ENCODE measurements around the gene RNF135.
"Not testable (repeated sequence)": the region's sequence is repeated elsewhere in the genome, so short reads cannot be mapped to it uniquely, and the experiment has no call there.

RNF135 gene, protein sequence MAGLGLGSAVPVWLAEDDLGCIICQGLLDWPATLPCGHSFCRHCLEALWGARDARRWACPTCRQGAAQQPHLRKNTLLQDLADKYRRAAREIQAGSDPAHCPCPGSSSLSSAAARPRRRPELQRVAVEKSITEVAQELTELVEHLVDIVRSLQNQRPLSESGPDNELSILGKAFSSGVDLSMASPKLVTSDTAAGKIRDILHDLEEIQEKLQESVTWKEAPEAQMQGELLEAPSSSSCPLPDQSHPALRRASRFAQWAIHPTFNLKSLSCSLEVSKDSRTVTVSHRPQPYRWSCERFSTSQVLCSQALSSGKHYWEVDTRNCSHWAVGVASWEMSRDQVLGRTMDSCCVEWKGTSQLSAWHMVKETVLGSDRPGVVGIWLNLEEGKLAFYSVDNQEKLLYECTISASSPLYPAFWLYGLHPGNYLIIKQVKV

DNA sequence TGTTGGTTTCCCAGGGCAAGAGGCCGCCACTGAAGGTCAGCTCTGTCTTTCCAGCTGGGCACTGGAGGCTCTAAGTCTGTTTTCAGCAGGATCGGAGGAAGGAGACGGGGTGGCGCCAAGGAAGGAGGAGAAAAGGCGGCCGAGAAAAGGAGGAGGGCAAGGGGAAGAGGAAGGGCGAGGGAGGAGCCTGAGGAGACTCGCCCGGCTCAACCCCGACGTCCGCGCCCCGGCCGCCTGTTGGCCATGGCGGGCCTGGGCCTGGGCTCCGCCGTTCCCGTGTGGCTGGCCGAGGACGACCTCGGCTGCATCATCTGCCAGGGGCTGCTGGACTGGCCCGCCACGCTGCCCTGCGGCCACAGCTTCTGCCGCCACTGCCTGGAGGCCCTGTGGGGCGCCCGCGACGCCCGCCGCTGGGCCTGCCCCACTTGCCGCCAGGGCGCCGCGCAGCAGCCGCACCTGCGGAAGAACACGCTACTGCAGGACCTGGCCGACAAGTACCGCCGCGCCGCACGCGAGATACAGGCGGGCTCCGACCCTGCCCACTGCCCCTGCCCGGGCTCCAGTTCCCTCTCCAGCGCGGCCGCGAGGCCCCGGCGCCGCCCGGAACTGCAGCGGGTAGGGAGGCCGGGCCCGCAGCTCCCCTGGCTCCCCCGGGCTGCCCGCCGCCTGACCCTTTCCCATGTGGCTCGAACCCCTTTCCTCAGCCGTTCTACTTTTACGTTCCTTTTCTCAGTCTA lies at the start of gene RNF135:
Gene RNF135 (plus strand): TSS at position 209 of the 737 bp plus-strand sequence. CDS start 35 bp downstream, at position 244.
- DNase-seq = peak; percentile 50

DNA sequence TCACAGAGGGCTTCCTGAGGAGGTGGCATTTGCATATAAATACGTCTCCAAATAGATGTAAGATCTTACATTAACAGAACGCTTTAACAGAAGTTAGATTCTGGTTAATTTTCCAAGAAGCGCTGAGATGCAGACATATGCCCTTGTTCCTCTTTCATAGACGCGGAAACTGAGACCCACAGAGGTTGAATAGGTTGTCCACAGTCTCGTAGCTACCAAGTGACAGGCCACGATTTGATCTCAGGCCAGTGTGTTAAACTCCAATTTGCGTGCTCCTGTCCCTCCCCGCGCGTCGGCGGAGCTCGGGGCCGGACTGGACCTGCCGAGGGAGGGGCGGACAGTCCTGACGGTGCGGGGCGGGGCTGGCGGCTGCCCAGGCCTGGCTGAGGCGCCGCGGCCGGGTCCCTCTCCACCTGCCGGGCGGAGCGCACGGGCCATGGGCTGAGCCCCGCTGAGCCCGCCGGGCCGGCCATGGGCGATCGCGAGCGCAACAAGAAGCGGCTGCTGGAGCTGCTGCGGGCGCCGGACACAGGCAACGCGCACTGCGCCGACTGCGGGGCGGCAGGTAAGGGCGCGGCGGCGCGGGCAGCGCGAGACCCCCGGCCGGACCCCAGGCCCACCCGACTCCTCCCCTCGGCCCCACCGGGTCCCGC lies 49.2 kb upstream of the RNF135 start, which contains the start of gene ADAP2:
Gene ADAP2 (plus strand): TSS at position 402 of the 653 bp plus-strand sequence. CDS start 70 bp downstream, at position 472.
- no peak for DNase-seq

DNA sequence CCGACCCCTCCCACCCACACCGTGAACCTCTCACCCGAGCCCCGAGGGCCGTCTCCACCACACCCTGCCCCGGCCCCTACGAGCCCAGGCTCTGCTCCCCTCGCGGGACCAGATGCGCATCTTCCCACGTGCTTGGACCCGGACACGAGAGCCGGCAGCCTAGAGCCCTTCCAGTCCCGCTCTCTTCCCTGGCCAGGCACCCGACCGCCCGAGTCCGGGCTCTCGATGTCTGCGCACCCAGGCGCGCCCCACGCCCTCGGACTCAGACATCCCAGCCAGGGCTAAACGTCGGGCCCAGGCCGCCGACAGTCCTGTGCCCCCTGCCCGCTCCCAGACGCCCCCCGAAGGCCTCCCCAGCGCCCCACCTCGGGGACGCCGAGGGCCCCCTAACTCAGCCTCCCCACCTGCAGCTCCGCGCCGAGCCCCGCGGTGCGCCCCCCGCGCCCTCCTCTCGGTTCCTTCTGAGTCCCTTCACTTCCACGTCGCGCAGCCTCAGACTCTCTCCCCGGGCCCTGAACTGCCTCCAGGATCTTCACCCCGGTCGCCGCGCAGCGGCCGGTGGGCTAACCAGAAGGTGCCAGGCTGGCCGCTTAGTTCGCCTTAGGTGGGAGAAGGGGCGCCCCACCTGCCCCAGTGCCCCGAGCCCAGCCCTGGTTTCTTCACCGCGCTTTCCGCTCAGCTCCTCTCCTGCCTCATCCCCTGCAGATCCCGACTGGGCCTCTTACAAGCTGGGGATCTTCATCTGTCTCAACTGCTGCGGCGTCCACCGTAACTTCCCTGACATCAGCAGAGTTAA lies 48.4 kb upstream of the RNF135 start:
- DNase-seq = no peak

DNA sequence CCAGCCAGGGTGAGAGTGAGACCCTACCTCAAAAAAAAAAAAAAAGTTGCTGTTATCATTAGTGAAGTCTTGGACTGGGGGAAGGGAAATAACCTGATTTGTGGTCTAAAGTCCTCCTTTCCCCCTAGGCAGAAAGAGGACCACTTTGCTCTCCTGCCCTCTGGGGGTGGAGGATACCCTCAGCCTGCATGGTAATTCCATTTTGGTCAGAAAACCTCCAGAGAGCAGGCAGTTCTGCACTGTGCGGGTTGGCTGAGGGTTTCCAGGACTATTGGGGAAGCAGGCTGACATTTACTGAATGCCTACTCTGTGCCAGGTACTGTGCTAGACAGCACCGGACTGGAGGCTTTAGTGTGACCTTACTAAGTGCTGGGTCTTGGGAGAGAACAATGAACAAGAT lies 46.5 kb upstream of the RNF135 start:
- DNase-seq = no peak

DNA sequence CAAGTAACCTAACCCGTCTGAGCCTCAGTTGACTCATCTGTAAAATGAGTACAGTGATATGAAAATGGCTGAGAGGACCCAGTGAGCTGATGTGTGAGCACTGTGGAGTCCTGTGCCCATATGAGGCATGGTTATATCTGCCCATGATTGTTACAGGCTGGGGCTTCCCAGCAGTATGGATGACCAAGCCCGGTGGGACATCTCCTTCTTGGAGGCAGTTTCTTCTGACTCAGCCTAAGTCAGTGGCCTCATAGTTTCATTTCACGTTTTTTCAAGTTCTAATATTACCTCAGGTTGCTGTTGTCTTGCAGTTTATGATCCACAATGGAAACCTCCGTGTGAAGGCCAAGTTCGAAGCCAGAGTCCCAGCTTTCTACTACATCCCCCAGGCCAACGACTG lies 44.3 kb upstream of the RNF135 start:
- DNase-seq = no peak

DNA sequence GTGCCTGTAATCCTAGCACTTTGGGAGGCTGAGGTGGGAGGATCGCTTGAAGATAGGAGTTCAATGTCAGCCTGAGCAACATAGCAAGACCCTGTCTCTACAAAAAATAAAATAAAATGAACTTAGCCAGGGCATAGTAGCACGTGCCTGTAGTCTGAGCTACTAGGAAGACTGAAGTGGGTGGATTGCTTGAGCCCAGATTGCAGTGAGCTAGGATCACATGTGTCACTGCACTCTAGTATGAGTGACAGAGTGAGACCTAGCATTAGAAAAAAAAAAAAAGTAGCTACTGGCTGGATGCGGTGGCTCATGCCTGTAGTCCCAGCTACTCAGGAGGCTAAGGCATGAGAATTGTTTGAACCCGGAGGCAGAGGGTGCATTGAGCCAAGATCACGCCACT lies 43.1 kb upstream of the RNF135 start:
- DNase-seq = no peak

DNA sequence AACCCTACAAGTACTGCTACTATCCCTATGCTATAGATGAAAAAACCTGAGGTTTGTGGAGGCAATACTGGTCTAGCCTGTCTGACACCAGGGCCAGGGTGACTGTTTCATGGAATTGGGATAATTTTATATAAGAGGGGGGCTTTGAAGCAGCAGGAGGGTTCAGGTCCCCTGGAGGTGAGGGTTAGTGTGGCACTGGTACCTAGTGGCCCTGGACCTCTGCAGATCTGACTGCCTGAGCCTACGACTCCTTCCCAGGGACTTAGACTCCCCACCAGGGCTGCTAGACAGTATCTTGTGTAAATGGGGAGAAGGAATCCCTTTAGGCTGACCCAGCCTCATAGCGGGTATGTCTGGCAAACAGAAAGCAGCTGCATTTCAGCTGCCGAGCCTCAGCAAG lies 42.3 kb upstream of the RNF135 start:
- DNase-seq = no peak

DNA sequence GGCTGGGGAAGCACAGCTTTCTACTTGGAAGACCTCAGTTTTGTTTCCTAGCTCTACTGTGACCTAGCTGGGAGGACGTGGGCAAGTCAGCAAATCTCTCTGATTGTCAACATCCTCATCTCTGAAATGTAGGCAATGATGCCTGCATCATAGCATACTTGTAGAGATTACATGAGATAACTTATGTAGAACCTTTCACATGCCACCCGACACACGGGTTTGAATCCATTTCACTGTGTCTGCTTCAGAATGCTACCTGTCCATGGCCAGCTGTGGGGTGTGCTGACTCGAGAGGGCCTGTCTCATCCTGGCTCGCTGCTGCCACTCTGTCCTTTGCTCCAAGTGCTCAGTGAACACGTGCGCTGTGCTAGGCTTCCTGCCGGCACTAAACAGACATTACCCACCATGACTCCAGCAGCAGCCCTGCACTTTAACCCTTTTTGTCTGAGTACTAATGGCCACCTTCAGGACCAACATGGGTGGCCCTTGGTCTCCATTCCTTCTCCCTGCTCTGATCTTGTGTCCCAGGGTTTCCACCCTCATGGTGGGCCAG lies 41.7 kb upstream of the RNF135 start:
- no peak for DNase-seq

DNA sequence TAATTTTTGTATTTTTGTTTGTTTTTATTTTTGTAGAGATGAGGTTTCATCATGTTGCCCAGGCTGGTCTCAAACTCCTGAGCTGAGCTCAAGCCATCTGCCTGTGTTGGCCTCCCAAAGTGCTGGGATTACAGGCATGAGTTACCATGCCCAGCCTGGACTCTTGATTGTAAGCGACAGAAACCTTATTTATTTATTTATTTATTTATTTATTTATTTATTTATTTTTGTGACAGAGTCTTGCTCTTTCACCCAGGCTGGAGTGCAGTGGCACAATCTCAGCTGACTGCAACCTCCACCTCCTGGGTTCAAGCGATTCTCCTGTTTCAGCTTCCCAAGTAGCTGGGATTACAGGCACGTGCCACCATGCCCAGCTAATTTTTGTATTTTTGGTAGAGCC lies 41.0 kb upstream of the RNF135 start:
- DNase-seq = not testable (repeated sequence)

DNA sequence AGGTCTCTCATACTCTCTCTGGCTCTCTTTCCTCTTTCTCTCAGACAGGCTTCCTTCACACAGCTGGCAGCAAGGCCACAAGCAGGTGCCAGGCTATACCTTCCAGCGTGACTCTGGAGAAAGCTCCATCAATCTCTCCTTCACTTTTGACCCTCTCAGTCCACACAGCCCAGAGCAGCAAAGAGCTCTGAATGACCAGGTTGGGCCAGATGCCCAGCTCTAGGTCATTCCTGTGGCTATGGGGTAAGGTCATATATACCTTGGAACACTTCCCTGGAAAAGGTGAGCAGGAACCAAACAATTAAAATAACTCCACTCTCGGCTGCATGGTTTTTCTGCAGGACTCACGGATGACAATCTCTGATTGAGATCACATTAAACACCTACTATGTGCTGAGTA lies 40.3 kb upstream of the RNF135 start:
- no peak for DNase-seq

DNA sequence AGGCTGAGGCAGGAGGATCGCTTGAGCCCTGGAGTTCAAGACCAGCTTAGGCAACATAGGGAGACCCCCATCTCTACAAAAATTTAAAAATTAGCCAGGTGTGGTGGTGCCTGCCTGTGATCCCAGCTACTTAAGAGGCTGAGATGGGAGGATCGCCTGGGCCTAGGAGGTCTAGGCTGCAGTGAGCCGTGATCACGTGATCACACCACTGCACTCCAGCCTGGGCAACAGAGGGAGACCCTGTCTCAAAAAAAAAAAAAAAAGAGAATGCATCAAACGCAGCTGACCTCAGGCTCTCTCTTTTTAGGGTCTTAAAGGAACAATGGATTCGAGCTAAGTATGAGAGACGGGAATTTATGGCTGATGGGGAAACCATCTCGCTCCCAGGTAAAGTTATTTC lies 39.3 kb upstream of the RNF135 start:
- not testable (repeated sequence) for DNase-seq

DNA sequence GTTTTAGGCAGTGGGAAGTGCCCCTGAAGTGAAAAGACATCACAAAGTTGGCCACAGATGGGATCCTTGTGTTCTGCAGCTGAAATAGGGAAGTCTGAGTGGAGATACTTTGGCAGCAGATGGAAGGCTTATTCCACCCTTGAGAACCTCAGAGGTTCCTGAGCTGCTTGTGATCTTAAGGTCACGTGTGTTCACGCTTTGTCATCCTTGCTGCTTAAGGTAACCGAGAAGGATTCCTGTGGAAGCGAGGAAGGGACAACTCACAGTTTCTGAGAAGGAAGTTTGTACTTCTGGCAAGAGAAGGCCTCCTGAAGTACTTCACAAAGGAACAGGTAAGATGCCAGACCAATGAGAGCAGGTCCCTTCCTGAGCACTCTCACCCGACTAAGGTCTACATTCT lies 36.9 kb upstream of the RNF135 start:
- no peak for DNase-seq

DNA sequence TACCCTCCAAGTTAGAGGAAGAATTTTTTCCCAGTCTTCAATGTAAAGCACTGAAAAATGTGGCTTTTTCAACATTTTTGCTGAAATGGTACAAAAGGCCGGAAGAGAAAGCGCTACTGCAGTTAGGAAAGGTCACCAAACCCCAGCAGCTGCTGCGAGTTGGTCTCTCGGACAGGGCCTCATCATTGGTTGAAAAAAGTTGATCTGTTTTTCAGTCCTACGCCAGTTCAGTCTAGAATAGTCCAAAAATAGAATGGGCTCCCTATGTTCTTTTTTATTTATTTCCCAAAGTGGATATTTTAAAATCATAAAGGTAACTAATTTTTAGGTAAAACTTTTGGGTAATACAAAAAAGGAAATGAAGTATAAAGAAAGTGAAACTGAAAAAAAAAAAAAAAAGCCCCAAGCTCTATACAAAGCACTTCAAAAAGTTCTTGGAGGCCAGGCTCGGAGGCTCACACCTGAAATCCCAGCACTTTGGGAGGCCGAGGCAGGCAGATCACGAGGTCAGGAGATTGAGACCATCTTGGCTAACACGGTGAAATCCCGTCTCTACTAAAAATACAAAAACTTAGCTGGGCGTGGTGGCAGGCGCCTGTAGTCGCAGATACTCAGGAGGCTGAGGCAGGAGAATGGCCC lies 31.7 kb upstream of the RNF135 start:
- DNase-seq = no peak

DNA sequence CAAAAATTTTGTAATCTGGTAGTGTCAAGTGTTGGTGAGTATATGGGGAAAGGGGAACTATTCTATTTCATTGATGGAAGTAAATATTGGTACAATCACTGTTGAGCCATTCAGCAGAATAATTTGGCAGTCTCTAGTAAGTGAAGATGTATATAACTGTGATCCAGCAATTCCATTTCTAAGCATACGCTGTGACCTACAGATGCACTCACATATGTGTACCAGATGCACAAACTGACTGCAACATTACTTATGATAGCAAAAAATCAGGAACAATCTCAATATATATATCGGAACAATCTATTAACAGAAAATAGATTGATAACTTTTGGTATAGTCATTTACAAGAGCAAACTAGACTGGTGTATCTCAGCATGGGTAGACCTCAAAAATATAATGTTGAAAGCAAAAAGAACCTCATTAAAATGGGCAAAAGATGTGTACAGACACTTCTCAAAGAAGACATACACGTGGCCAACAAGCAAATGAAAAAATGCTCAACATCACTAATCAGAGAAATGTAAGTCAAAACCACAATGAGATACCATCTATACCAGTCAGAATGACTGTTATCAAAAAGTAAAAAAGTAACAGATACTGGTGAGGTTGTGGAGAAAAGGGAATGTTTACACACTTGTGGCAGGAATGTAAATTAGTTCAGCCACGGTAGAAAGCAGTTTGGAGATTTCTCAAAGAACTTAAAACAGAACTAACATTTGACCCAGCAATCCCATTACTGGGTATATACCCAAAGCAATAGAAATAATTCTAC lies 28.3 kb upstream of the RNF135 start:
- no peak for DNase-seq

DNA sequence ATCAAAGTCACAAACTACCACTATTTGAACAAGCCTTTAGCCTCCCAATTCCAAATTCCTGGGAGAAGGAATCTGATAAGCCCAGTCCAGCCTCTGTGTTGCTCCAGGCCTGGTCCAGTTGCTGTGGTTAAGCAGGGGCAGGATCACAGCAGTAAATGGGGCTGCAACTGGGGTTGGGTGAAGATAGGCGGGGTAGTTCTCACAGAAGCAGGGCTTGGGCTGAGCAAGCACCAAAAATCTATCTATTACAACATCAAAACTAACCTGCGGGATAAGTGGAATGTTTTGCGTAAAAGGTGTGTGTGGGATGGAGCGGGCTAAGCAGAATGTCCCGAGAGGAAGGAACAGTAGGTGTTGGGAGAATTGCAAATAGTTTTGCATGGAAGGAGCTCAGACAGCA lies 23.0 kb upstream of the RNF135 start:
- DNase-seq = no peak

DNA sequence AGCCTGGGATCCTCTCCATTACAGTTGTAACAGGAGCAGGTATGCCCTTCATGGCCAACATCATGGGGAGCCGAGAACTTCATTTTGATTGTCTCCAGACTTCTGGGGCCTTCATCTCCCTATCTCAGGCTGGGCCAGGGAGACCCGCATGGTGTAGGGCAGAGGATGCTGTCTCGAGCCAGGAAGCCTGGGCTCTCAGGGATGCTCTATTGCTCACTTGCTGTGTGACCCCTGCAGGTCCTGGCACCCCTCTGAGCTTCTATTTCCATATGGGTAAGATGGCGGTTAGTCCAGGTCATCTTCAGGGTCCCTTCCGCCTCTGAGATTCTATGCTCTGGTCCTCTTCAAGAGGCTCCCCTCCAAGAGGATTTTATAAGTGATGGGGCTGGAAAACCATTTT lies 20.6 kb upstream of the RNF135 start:
- no peak for DNase-seq

DNA sequence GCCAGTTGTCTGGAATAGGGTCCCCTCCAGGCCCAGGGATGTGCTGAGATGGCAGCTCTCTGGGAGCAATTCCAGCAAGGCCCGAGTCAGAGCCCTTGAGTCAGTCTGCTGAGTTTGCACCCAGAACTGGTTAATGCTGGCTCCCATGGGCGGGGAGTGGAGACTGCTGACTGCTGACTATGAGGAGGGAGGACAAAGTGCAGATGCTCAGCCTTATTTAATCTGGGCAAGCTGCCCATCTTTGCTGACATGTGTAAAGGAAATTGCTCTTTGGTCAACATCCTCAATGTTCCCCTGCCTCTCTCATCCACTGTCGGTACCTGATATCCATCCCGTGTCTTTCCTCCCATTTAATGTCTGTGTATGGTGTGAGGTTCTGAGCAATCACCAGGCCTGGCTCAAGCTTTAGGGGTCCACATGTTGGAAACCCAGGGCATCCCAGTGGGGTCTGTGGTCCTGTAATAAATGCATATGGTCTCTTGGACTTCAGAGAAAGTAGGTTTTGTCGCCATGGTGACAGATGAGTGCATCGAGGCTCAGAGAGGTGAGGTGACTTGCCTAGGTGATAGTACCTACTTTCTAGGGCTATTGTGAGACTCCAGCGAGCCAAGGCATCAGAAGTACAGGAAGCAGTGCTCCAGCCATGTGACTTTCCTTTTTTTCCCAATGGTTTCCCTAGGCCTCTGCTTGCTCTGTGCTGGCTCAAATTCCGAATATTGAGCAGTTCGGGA lies 20.0 kb upstream of the RNF135 start:
- peak; percentile 94 for DNase-seq

DNA sequence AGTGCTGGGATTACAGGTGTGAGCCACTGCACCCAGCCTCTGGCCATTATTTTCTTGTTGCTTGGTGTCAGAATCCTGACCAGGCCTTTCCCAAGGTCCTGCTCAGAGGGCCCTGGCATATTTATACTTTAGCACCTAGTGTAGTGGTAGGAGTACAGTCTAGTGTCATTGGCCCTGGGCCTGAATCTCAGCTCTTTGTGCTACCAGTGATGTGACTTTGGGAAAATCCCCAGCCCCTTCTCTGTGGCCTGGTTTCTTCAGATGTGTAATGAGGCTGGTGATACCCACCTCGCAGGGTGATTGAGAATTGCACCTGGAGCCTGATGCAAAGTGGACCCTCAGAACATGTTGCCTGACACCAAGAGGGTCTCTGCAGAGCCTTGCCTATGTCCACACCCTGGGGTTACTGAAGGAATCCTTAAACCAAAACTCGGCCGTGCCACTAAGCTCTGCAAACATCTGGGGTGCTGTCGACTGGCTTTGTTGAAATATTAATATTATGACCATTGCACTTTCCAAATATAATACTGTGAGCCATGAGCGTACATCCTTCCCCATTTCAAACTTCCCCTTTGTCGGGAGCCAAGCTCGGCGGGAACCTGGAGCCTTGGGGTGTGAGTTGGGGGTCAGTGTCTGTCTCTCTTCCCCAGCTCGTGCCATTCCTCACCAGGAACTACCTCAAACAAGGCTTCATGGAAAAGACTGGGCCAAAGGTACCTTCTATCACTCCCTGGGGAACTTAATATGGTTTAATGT lies 18.0 kb upstream of the RNF135 start:
- no peak for DNase-seq

DNA sequence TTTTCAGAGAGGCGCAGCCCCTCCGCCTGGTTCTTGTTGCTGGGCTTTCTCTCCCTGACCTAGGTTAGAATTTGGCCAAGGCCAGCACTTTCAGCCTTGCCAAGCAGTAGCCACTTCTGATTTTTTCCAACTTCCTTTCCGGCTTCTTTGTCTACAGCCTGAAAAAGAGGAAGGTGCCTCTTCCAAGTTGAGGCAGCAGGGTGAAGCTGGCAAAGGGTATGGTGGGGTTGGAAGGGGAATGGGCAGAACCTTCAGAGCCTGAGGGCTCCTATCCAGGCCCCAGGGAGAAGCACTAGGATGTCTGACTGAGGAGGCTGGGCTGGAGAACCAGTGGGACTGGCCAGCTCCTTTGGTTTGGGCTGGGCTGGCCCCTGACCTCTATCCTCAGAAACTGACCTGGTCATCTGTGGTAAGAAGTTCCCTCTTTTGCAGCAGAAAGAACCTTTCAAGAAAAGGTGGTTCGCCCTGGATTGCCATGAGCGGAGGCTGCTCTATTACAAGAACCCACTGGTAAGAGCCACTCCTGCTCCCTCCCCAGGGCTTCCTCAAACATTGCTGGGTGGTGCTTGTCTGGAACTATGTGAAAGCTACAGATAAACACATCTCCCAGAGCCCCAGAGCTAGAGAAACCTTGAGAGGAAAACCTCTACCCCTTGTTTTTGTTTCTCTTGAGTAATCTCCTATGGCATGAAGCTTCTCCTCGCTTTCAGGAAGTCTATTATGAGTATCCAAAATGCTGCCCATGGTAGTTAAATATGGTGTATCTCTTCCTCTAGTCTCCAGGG lies 16.6 kb upstream of the RNF135 start:
- DNase-seq = no peak
